GM18502 (cell line): ENCODE results near the gene GPBAR1.
"Not testable (repeated sequence)": the region's sequence is repeated elsewhere in the genome, so short reads cannot be mapped to it uniquely, and the experiment has no call there.

Experiments used
- ATAC-seq: cut with Tn5 transposase; IDR thresholded peaks from one replicate; pipeline ENCODE4 v1.9.1; 2021; ENCODE audit warnings: mild to moderate bottlenecking; ENCODE audit not compliant: unreplicated experiment, poor library complexity

Gene GPBAR1

DNA sequence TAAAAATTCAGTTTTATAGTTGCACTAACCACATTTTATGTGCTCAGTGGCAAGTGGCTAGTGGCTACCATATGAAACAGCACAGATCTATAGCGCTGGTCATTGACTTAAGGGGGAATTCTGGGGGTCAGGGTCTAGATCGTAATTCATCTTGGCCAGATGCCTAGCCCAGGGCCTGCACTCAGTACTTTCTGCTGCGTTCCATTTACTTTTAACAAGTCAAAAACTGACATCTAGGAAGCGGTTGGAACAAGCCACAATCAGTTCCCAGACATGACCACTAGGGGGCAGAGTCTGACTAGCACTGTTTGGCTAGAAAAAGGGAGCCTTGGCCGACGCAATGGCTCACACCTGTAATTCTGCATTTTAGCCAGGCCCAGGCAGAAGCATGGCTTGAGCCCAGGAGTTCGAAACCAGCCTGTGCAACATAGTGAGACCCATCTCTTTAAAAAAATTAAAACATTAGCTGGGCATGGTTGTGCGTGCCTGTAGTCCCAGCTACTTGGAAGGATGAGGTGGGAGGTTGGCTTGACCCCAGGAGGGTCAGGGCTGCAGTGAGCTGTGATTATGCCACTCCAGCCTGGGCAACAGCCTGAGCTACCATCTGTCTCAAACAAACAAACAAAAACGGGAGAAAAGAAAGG is 40.5 kb downstream of the GPBAR1 start:
- ATAC-seq, result peak; percentile 76

GRCh38 chr2:218305383-218305782 is 44.6 kb downstream of the GPBAR1 start:
- no peak for ATAC-seq

- no peak for ATAC-seq
Observed at GRCh38 chr2:218306184-218306920, 45.5 kb downstream of the GPBAR1 start.

DNA sequence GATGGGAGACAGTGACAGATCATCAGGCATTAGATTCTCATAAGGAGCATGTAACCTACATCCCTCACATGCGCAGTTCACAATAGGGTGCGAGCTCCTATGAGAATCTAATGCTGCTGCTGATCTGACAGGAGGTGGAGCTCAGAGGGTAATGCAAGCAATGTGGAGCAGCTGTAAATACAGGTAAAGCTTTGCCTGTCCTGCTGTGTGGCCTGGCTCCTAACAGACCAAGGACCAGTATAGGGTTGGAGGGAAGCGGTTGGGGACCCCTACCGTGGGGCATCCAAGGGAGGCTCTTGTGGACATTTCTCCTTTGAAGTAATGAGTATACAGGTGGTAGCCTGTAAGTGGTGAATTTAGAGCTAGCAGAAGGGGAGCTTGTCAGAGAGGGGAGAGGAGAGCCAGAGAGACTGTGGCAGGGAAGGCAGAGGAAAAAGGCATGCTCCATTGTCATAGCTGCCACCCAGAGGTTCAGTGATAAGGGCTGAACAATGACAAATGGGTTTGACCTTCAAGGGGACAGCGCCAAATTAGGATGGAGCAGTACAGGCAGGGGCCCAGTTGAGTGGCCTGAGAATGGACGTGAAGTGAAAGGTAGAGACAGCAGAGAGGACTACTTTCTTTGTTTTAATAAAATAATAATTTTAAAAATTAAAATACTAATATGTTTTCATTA is 46.7 kb downstream of the GPBAR1 start:
- no peak for ATAC-seq

GRCh38 chr2:218310853-218311540 is 50.2 kb downstream of the GPBAR1 start:
- ATAC-seq, result no peak

DNA sequence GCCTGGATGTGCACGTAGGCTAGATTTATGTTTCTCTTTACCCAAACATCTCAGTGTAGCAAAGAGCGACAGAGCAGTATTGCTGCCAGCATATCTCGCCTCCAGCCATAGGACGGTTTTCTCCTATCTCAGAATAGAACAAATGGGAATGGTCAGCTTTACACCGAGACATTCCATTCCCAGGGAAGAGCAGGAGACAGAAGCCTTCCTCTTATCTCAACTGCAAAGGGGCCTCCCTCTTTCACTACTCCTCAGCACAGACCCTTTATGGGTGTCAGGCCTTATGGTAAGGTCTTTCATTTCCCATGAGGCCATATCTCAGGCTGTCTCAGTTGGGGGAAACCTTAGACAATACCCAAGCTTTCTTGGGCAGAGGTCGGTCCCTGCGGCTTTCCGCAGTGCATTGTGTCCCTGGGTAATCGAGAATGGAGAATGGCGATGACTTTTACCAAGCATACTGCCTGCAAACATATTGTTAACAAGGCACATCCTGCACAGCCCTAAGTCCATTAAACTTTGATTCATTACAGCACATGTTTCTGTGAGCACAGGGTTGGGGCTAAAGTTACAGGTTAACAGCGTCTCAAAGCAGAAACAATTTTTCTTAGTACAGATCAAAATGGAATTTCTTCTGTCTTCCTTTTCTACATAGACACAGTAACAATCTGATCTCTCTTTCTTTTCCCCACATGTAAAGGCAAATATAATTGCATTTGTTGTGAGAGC is 50.9 kb downstream of the GPBAR1 start:
- ATAC-seq, result not testable (repeated sequence)

GRCh38 chr2:218312267-218312756 is 51.5 kb downstream of the GPBAR1 start:
- no peak for ATAC-seq

DNA sequence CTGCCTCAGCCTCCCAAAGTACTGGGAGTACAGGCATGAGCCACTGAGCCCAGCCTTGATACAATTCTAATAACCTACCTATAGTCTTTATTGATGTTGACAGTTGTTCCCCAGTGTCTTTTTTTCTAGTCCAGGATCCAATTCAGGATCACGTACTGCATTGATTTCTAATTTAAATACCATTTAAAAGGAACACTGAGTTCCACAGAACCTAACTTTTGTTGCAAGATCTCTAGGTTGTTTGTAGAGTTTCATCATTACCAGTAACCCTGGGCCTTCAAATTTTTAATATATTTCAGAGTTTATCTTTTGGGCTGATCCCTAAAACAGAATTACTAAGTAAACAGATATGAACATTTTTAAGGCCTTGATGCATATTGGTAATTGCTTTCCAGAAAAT is 52.5 kb downstream of the GPBAR1 start:
- no peak for ATAC-seq
